ENCODE measurements around the gene LETMD1. TPM values are rescaled to one million over a fixed set of nuclear protein-coding genes. Genes with fewer than 3 reads are reported as not detected.

Gene LETMD1
- total and polyA plus RNA-seq, 9 of the 15 experiments (the other 6 are each of a cell fraction or from before 2014, with no cell fraction given) = 58.7 to 163 (median 75.4) TPM

DNA sequence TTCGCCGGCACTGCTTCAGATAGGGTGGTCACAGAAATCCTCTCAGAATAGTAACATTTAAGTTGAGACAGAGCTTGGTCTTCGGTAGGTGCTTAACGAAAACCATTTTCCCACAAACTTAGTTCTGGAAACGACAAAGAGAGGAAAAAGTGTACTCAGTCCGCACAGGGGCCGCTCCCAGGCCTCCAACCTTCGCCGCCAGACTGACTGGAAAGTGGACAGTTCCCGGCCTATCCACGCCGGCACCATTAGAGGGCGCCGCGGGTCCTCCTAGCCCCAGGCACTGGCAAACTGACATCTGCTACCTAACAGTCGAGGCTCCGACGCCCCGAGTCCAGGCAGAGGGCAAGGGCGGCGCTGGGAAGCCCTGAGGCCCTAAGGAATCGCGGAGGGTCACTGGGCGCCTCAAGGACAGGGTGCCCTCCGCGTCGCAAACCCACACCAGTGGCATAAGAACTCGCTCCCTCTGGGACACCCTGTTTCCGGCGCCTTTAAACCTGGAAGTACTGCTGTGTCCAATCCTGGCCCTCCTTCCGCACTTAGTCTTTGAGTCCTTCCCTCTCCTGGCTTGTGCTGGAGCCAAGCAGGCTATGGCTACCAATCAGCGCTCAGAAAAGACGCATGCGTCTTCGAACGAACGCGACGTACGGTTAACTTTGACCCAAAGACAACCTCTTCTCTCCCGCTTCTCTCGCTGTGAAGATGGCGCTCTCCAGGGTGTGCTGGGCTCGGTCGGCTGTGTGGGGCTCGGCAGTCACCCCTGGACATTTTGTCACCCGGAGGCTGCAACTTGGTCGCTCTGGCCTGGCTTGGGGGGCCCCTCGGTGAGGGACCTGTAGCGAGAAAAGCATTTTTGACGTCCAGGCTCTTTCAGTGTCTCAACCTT lies at the start of gene LETMD1 (continued):
- TF ChIP-seq ZNF165 (CRISPR knock-in tag; IDR thresholded peaks at IDR 0.05; ENCODE audit: borderline replicate concordance) (no peak), E2F3 (CRISPR knock-in tag; IDR thresholded peaks at IDR 0.05) (0 out of 2 replicates have a peak, but pooled peaks have one; percentile 51), ZKSCAN1 (IDR thresholded peaks at IDR 0.05; ENCODE audit: low read depth, low read length) (peak; percentile 32; the same call in 1 of the 2 replicates), TRIM24 (IDR thresholded peaks at IDR 0.05) (0 out of 4 replicates have a peak, but pooled peaks of 1 of the 2 experiments have one; percentile 11), ZNF175 (CRISPR knock-in tag; IDR thresholded peaks at IDR 0.05; ENCODE audit: low read depth) (0 out of 2 replicates have a peak, but pooled peaks have one; percentile 28), SOX6 (IDR thresholded peaks at IDR 0.05) (peak; percentile 58; the same call in 1 of the 2 replicates), ASH1L (IDR thresholded peaks at IDR 0.05; ENCODE audit: borderline replicate concordance, low read depth, partially characterized antibody) (peak; percentile 49), HDAC2 (IDR thresholded peaks at IDR 0.05) (peak; percentile 81; the same call in 1 of the 2 replicates), ZNF668 (CRISPR knock-in tag; IDR thresholded peaks at IDR 0.05) (no peak), ZBTB8A (IDR thresholded peaks at IDR 0.05; ENCODE audit: partially characterized antibody) (no peak), SIX5 (IDR thresholded peaks at IDR 0.05; ENCODE audit: borderline replicate concordance in 1 of 2, insufficient read depth in 1 of 2, low read depth in 1 of 2, low read length in 2 of 2) (0 out of 4 replicates have a peak, but pooled peaks of 1 of the 2 experiments have one; percentile 7), TCF3 (CRISPR knock-in tag; IDR thresholded peaks at IDR 0.05) (0 out of 2 replicates have a peak, but pooled peaks have one; percentile 7), MIER1 (IDR thresholded peaks at IDR 0.05; ENCODE audit: low read depth) (no peak; the same call in 1 of the 2 replicates), CREM (IDR thresholded peaks at IDR 0.05; ENCODE audit: low read depth) (peak; percentile 83), MCM7 (IDR thresholded peaks at IDR 0.05) (no peak), MBD2 (IDR thresholded peaks at IDR 0.05; ENCODE audit: borderline replicate concordance, low read depth) (peak; percentile 59), DMBX1 (CRISPR knock-in tag; IDR thresholded peaks at IDR 0.05; ENCODE audit: borderline replicate concordance) (peak; percentile 73)
- TF ChIP-seq, protein P1, sequence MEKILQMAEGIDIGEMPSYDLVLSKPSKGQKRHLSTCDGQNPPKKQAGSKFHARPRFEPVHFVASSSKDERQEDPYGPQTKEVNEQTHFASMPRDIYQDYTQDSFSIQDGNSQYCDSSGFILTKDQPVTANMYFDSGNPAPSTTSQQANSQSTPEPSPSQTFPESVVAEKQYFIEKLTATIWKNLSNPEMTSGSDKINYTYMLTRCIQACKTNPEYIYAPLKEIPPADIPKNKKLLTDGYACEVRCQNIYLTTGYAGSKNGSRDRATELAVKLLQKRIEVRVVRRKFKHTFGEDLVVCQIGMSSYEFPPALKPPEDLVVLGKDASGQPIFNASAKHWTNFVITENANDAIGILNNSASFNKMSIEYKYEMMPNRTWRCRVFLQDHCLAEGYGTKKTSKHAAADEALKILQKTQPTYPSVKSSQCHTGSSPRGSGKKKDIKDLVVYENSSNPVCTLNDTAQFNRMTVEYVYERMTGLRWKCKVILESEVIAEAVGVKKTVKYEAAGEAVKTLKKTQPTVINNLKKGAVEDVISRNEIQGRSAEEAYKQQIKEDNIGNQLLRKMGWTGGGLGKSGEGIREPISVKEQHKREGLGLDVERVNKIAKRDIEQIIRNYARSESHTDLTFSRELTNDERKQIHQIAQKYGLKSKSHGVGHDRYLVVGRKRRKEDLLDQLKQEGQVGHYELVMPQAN (IDR thresholded peaks at IDR 0.05; ENCODE audit: borderline replicate concordance) = peak; percentile 59; the same call in 1 of the 2 replicates
- TF ChIP-seq, protein P2, sequence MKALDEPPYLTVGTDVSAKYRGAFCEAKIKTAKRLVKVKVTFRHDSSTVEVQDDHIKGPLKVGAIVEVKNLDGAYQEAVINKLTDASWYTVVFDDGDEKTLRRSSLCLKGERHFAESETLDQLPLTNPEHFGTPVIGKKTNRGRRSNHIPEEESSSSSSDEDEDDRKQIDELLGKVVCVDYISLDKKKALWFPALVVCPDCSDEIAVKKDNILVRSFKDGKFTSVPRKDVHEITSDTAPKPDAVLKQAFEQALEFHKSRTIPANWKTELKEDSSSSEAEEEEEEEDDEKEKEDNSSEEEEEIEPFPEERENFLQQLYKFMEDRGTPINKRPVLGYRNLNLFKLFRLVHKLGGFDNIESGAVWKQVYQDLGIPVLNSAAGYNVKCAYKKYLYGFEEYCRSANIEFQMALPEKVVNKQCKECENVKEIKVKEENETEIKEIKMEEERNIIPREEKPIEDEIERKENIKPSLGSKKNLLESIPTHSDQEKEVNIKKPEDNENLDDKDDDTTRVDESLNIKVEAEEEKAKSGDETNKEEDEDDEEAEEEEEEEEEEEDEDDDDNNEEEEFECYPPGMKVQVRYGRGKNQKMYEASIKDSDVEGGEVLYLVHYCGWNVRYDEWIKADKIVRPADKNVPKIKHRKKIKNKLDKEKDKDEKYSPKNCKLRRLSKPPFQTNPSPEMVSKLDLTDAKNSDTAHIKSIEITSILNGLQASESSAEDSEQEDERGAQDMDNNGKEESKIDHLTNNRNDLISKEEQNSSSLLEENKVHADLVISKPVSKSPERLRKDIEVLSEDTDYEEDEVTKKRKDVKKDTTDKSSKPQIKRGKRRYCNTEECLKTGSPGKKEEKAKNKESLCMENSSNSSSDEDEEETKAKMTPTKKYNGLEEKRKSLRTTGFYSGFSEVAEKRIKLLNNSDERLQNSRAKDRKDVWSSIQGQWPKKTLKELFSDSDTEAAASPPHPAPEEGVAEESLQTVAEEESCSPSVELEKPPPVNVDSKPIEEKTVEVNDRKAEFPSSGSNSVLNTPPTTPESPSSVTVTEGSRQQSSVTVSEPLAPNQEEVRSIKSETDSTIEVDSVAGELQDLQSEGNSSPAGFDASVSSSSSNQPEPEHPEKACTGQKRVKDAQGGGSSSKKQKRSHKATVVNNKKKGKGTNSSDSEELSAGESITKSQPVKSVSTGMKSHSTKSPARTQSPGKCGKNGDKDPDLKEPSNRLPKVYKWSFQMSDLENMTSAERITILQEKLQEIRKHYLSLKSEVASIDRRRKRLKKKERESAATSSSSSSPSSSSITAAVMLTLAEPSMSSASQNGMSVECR (CRISPR knock-in tag; IDR thresholded peaks at IDR 0.05) = peak; percentile 85
- TF ChIP-seq, protein P3, sequence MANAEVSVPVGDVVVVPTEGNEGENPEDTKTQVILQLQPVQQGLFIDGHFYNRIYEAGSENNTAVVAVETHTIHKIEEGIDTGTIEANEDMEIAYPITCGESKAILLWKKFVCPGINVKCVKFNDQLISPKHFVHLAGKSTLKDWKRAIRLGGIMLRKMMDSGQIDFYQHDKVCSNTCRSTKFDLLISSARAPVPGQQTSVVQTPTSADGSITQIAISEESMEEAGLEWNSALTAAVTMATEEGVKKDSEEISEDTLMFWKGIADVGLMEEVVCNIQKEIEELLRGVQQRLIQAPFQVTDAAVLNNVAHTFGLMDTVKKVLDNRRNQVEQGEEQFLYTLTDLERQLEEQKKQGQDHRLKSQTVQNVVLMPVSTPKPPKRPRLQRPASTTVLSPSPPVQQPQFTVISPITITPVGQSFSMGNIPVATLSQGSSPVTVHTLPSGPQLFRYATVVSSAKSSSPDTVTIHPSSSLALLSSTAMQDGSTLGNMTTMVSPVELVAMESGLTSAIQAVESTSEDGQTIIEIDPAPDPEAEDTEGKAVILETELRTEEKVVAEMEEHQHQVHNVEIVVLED (CRISPR knock-in tag; IDR thresholded peaks at IDR 0.05) = peak; percentile 54

All from K562 (cell line).